NCI-H128 (cell line): ENCODE results near the gene CCDC6.
"Not testable (repeated sequence)": the region's sequence is repeated elsewhere in the genome, so short reads cannot be mapped to it uniquely, and the experiment has no call there.

Experiments
- DNase-seq: peaks from one replicate; lab custom pipeline; 2025; ENCODE audit not compliant: unreplicated experiment; lab: John Stamatoyannopoulos, UW

Gene CCDC6

GRCh38 chr10:59881640-59882039 is 24.7 kb downstream of the CCDC6 start:
- no peak for DNase-seq

- DNase-seq, result no peak
Measured at GRCh38 chr10:59880971-59881510, 25.3 kb downstream of the CCDC6 start.

GRCh38 chr10:59880019-59880717 is 26.2 kb downstream of the CCDC6 start:
- no peak for DNase-seq

- no peak for DNase-seq
Measured at GRCh38 chr10:59879363-59879913, 26.9 kb downstream of the CCDC6 start.

GRCh38 chr10:59878915-59879314 is 27.4 kb downstream of the CCDC6 start:
- no peak for DNase-seq

- DNase-seq, result no peak
Measured at GRCh38 chr10:59878289-59878688, 28.1 kb downstream of the CCDC6 start.

GRCh38 chr10:59877191-59877671 is 29.1 kb downstream of the CCDC6 start:
- no peak for DNase-seq

GRCh38 chr10:59876695-59877094 is 29.7 kb downstream of the CCDC6 start:
- DNase-seq, result no peak

- not testable (repeated sequence) for DNase-seq
Measured at GRCh38 chr10:59876208-59876607, 30.1 kb downstream of the CCDC6 start.

GRCh38 chr10:59873896-59874295 is 32.5 kb downstream of the CCDC6 start:
- no peak for DNase-seq

GRCh38 chr10:59872892-59873463 is 33.4 kb downstream of the CCDC6 start:
- DNase-seq, result no peak

GRCh38 chr10:59870152-59870551 is 36.2 kb downstream of the CCDC6 start:
- no peak for DNase-seq

GRCh38 chr10:59869594-59869940 is 36.8 kb downstream of the CCDC6 start:
- no peak for DNase-seq

- no peak for DNase-seq
Measured at GRCh38 chr10:59868696-59869593, 37.4 kb downstream of the CCDC6 start.

- DNase-seq, result no peak
Measured at GRCh38 chr10:59867590-59867989, 38.8 kb downstream of the CCDC6 start.

GRCh38 chr10:59865101-59865500 is 41.3 kb downstream of the CCDC6 start:
- no peak for DNase-seq

- no peak for DNase-seq
Measured at GRCh38 chr10:59864141-59864962, 42.0 kb downstream of the CCDC6 start.

- DNase-seq, result no peak
Measured at GRCh38 chr10:59859570-59859969, 46.8 kb downstream of the CCDC6 start.

GRCh38 chr10:59857921-59858320 is 48.4 kb downstream of the CCDC6 start:
- DNase-seq, result no peak

- no peak for DNase-seq
Measured at GRCh38 chr10:59857049-59857448, 49.3 kb downstream of the CCDC6 start.
